Liver (tissue), 9 donors: ENCODE measurements around the gene BDH1. TPM values are rescaled to one million over a fixed set of nuclear protein-coding genes. Genes with fewer than 3 reads are reported as not detected.

Source experiments
- DNase-seq: peaks from one replicate; pipeline ENCODE4 v3.0.0-alpha.2; 2017; ENCODE audit warnings: low spot score
- H3K27ac ChIP-seq, 2 donors: one replicate each; pipeline ENCODE4 v1.7.0; 2013; ENCODE audit warnings: inconsistent platforms in 2 of 2, low read length in 2 of 2, control low read depth in 1 of 2, low read depth in 1 of 2, mild to moderate bottlenecking in 1 of 2
- H3K27me3 ChIP-seq, 4 donors: one replicate each; pipeline versions ENCODE4 v1.6.1 to v1.7.0; 2013; ENCODE audit warnings: low read length in 3 of 4, inconsistent platforms in 1 of 4, mild to moderate bottlenecking in 1 of 4, moderate library complexity in 1 of 4; ENCODE audit not compliant: control insufficient read depth in 4 of 4, insufficient read depth in 4 of 4
- H3K36me3 ChIP-seq, 4 donors: one replicate each; pipeline versions ENCODE4 v1.6.1 to v1.7.0; 2013; ENCODE audit warnings: low read length in 3 of 4, mild to moderate bottlenecking in 3 of 4, low read depth in 1 of 4, moderate library complexity in 1 of 4; ENCODE audit not compliant: control insufficient read depth in 4 of 4, insufficient read depth in 3 of 4
- H3K4me1 ChIP-seq, 4 donors: one replicate each; pipeline versions ENCODE4 v1.6.1 to v1.7.0; 2013; ENCODE audit warnings: low read length in 3 of 4, mild to moderate bottlenecking in 3 of 4, moderate library complexity in 1 of 4; ENCODE audit not compliant: control insufficient read depth in 4 of 4, insufficient read depth in 4 of 4
- H3K4me3 ChIP-seq, 3 donors: one replicate each; pipeline versions ENCODE4 v1.6.1 to v1.7.0; 2013; ENCODE audit warnings: low read length in 3 of 3, control low read depth in 1 of 3, low read depth in 1 of 3, mild to moderate bottlenecking in 1 of 3
- H3K9ac ChIP-seq, 2 donors: one replicate each; pipeline ENCODE4 v1.7.0; 2013; ENCODE audit warnings: low read length in 2 of 2, mild to moderate bottlenecking in 2 of 2, moderate library complexity in 2 of 2, control low read depth in 1 of 2, low read depth in 1 of 2
- H3K9me3 ChIP-seq, 4 donors: one replicate each; pipeline versions ENCODE4 v1.6.1 to v1.7.0; 2013; ENCODE audit warnings: low read length in 3 of 4; ENCODE audit not compliant: control insufficient read depth in 4 of 4
- EGR1 ChIP-seq, 2 donors: IDR thresholded peaks; 2 replicates each; pipeline ENCODE4 v1.6.1; 2016 to 2018; ENCODE audit warnings: antibody characterized with exemption in 2 of 2, low read depth in 2 of 2
- FOXA1 ChIP-seq: IDR thresholded peaks from 2 replicates; pipeline ENCODE4 v1.6.1; 2016; ENCODE audit warnings: antibody characterized with exemption
- FOXA2 ChIP-seq: IDR thresholded peaks from 2 replicates; pipeline ENCODE4 v1.6.1; 2016; ENCODE audit warnings: antibody characterized with exemption
- GABPA ChIP-seq, 2 donors: IDR thresholded peaks in 1 of 2; conservative IDR thresholded peaks in 1 of 2; 2 replicates each; pipeline ENCODE4 v1.6.1; 2016; ENCODE audit warnings: antibody characterized with exemption in 2 of 2, mild to moderate bottlenecking in 1 of 2, moderate library complexity in 1 of 2
- HNF4A ChIP-seq, 2 donors: conservative IDR thresholded peaks; 2 replicates each; pipeline ENCODE4 v1.6.1; 2016; ENCODE audit warnings: antibody characterized with exemption in 2 of 2, mild to moderate bottlenecking in 2 of 2
- HNF4G ChIP-seq: IDR thresholded peaks from 2 replicates; pipeline ENCODE4 v1.6.1; 2016; ENCODE audit warnings: antibody characterized with exemption
- JUND ChIP-seq, 2 donors: IDR thresholded peaks; 2 replicates each; pipeline ENCODE4 v1.6.1; 2016; ENCODE audit warnings: antibody characterized with exemption in 2 of 2
- NR2F2 ChIP-seq: IDR thresholded peaks from 2 replicates; pipeline ENCODE4 v1.6.1; 2016; ENCODE audit warnings: antibody characterized with exemption
- RAD21 ChIP-seq, 2 donors: IDR thresholded peaks; 2 replicates each; pipeline ENCODE4 v1.6.1; 2016; ENCODE audit warnings: antibody characterized with exemption in 2 of 2, mild to moderate bottlenecking in 2 of 2
- RXRA ChIP-seq, 2 donors: IDR thresholded peaks; 2 replicates each; pipeline ENCODE4 v1.6.1; 2017 to 2018; ENCODE audit warnings: antibody characterized with exemption in 2 of 2, mild to moderate bottlenecking in 1 of 2
- SP1 ChIP-seq: IDR thresholded peaks from 2 replicates; pipeline ENCODE4 v1.6.1; 2018; ENCODE audit warnings: antibody characterized with exemption, mild to moderate bottlenecking
- TAF1 ChIP-seq: conservative IDR thresholded peaks from 2 replicates; pipeline ENCODE4 v1.6.1; 2016; ENCODE audit warnings: antibody characterized with exemption, mild to moderate bottlenecking
- YY1 ChIP-seq: IDR thresholded peaks from 2 replicates; pipeline ENCODE4 v1.6.1; 2016; ENCODE audit warnings: antibody characterized with exemption, mild to moderate bottlenecking
- WGBS: extraction: QIAGEN DNeasy Blood & Tissue Kit; methylation state at CpG from one replicate; pipeline ENCODE4 v1.1.7; 2013; 5-methylcytosine and 5-hydroxymethylcytosine counted together
- polyA plus RNA-seq, 2 donors: library from polyadenylated mRNA; stranded (reverse) in 1 of 2; unstranded in 1 of 2; fragments of 200-250 nt in 1 of 2; fragments of >200 nt in 1 of 2; fragmentation: Nextera tagmentation in 1 of 2; extraction: Ambion mirVana in 1 of 2; gene quantifications; one replicate each; pipeline versions ENCODE4 v1.2.1 to v1.2.3, GENCODE V29; 2013 to 2015
- total RNA-seq, 2 donors: library from RNA; depleted of rRNA; stranded (reverse); fragments of >200 nt; gene quantifications; one replicate each; pipeline ENCODE4 v1.2.3, GENCODE V29; 2014
- TF ChIP-seq, protein P1 (sequence below): IDR thresholded peaks from 2 replicates; pipeline ENCODE4 v1.6.1; 2016; ENCODE audit warnings: antibody characterized with exemption
- TF ChIP-seq, protein P2 (sequence below): IDR thresholded peaks from 2 replicates; pipeline ENCODE4 v1.6.1; 2016; ENCODE audit warnings: antibody characterized with exemption, mild to moderate bottlenecking
- TF ChIP-seq, protein P3 (sequence below): IDR thresholded peaks from 2 replicates; pipeline ENCODE4 v1.6.1; 2016; ENCODE audit warnings: antibody characterized with exemption
- TF ChIP-seq, protein P4 (sequence below): IDR thresholded peaks from 2 replicates; pipeline ENCODE4 v1.6.1; 2016; ENCODE audit warnings: antibody characterized with exemption
- TF ChIP-seq, protein P5 (sequence below): fragments of 150-350 bp; IDR thresholded peaks from 2 replicates; pipeline ENCODE4 v1.5.1; 2017; ENCODE audit warnings: improper control_type of control experiment, low read depth, low read length; ENCODE audit not compliant: missing input control
- donor health status: healthy.
- donor health status: healthy.
- donor health status: healthy.
- donor health status: healthy.
- donor health status: healthy.

BDH1 gene
- total and polyA plus RNA-seq, 4 donors = 49.4 to 268 (median 177) TPM

DNA sequence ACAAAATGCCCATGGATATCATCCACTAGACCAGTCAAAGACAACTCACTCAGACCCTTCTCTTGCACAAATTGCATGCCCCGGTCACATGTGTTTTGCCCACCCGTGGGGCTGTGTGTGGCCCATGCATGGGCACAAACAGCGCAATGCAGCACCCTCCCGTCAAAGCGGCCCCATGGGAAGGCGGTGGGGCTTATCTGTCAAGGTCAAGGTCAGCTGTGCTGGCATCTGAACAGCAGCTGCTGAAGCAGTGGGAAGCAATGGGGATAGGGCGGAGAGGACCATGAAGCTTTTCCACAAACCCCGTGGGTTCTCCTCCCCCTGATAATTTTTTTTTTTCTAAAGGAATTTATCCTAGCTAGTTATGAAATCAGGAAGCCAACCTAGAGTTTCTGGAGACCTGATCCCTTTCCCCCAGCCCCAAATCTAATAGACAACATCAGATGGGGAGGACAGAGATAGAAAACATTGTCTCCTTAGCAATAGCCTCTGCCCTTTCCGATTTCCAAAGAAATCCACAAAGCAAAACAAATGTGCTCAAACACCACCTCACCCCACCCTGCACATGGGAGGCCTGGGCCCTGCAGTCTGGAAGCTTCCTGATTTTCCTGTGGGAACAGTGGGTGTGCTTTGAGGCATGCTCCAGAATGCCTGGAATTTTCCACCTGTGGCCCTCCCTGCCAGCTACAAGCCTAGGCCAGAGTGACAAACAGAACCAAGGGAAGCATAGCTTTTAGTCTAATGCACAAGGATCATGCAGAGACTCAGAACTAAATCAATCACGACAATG, 84.4 kb downstream of the BDH1 start:
- H3K27me3 ChIP-seq = no peaks in the 10 kb centered on the region
- TF ChIP-seq SP1 (no peak), YY1 (peak; percentile 7), HNF4G (no peak)
- TF ChIP-seq, protein P1, sequence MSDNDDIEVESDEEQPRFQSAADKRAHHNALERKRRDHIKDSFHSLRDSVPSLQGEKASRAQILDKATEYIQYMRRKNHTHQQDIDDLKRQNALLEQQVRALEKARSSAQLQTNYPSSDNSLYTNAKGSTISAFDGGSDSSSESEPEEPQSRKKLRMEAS = peak; percentile 37
- WGBS = 73% methylated on average over 10 of the region's 10 CpGs
- H3K4me1 ChIP-seq = peaks cover 16 to 56% (median 37%) of the 10 kb centered on the region in 4 donors
- H3K27ac ChIP-seq = no peak overlapping the region
- H3K36me3 ChIP-seq = no peaks in the 10 kb centered on the region
- H3K9me3 ChIP-seq = no peaks in the 10 kb centered on the region
- H3K4me3 ChIP-seq = no peak overlapping the region
- DNase-seq = no peak
- H3K9ac ChIP-seq = no peak overlapping the region

DNA sequence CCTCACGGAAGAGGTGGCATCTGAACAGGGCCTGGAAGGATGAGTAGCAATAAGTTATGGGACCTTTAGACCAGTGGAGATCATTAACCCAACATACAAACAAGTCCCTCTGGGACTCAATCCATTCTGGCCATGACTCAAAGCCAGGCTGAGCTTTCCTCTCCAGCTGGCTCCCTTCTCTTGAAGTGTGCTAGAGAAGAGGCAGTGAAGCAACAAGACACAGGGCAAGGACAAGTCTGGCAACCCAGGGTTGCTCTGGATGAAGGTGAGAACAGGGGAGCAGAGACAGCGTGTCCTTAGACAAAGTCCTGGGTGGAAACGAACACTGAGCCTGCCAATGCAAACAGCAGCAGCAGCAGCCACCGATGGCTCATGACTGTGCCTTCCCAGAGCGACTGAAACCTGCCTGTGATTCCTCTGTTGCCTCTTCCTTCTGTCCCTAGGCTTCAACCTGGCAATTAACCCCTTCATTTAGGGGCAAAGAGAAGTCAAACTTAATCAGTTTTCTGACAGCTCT, 86.8 kb downstream of the BDH1 start:
- Histone ChIP-seq H3K9me3 (no peaks in the 10 kb centered on the region), H3K27me3 (no peaks in the 10 kb centered on the region), H3K4me3 (no peak overlapping the region), H3K27ac (peak overlapping the region in 1 of 2 donors; percentile 3), H3K4me1 (peaks cover 16 to 64% (median 44%) of the 10 kb centered on the region in 4 donors), H3K9ac (no peak overlapping the region), H3K36me3 (no peaks in the 10 kb centered on the region)
- TF ChIP-seq HNF4A (conservative IDR thresholded peaks at IDR 0.05) (peak; percentile 93 to 97), GABPA (IDR thresholded peaks at IDR 0.05 in 1 of 2, conservative IDR thresholded peaks at IDR 0.05 in 1 of 2) (peak in 1 of 2 donors; percentile 52), SP1 (peak; percentile 97), RXRA (IDR thresholded peaks at IDR 0.05) (peak; percentile 93 to 97), HNF4G (peak; percentile 86), JUND (IDR thresholded peaks at IDR 0.05) (peak; percentile 93 to 94), TAF1 (no peak), NR2F2 (peak; percentile 82), FOXA2 (peak; percentile 56), YY1 (peak; percentile 58), RAD21 (IDR thresholded peaks at IDR 0.05) (peak; percentile 26 to 54), EGR1 (IDR thresholded peaks at IDR 0.05; ENCODE audit: low read depth in 2 of 2) (peak in 1 of 2 donors; percentile 66), FOXA1 (peak; percentile 47)
- TF ChIP-seq, protein P2, sequence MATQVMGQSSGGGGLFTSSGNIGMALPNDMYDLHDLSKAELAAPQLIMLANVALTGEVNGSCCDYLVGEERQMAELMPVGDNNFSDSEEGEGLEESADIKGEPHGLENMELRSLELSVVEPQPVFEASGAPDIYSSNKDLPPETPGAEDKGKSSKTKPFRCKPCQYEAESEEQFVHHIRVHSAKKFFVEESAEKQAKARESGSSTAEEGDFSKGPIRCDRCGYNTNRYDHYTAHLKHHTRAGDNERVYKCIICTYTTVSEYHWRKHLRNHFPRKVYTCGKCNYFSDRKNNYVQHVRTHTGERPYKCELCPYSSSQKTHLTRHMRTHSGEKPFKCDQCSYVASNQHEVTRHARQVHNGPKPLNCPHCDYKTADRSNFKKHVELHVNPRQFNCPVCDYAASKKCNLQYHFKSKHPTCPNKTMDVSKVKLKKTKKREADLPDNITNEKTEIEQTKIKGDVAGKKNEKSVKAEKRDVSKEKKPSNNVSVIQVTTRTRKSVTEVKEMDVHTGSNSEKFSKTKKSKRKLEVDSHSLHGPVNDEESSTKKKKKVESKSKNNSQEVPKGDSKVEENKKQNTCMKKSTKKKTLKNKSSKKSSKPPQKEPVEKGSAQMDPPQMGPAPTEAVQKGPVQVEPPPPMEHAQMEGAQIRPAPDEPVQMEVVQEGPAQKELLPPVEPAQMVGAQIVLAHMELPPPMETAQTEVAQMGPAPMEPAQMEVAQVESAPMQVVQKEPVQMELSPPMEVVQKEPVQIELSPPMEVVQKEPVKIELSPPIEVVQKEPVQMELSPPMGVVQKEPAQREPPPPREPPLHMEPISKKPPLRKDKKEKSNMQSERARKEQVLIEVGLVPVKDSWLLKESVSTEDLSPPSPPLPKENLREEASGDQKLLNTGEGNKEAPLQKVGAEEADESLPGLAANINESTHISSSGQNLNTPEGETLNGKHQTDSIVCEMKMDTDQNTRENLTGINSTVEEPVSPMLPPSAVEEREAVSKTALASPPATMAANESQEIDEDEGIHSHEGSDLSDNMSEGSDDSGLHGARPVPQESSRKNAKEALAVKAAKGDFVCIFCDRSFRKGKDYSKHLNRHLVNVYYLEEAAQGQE = peak; percentile 80
- TF ChIP-seq, protein P3, sequence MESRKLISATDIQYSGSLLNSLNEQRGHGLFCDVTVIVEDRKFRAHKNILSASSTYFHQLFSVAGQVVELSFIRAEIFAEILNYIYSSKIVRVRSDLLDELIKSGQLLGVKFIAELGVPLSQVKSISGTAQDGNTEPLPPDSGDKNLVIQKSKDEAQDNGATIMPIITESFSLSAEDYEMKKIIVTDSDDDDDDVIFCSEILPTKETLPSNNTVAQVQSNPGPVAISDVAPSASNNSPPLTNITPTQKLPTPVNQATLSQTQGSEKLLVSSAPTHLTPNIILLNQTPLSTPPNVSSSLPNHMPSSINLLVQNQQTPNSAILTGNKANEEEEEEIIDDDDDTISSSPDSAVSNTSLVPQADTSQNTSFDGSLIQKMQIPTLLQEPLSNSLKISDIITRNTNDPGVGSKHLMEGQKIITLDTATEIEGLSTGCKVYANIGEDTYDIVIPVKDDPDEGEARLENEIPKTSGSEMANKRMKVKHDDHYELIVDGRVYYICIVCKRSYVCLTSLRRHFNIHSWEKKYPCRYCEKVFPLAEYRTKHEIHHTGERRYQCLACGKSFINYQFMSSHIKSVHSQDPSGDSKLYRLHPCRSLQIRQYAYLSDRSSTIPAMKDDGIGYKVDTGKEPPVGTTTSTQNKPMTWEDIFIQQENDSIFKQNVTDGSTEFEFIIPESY = peak; percentile 71
- TF ChIP-seq, protein P4, sequence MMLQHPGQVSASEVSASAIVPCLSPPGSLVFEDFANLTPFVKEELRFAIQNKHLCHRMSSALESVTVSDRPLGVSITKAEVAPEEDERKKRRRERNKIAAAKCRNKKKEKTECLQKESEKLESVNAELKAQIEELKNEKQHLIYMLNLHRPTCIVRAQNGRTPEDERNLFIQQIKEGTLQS = peak; percentile 73
- TF ChIP-seq, protein P1 = peak; percentile 94
- TF ChIP-seq, protein P5, sequence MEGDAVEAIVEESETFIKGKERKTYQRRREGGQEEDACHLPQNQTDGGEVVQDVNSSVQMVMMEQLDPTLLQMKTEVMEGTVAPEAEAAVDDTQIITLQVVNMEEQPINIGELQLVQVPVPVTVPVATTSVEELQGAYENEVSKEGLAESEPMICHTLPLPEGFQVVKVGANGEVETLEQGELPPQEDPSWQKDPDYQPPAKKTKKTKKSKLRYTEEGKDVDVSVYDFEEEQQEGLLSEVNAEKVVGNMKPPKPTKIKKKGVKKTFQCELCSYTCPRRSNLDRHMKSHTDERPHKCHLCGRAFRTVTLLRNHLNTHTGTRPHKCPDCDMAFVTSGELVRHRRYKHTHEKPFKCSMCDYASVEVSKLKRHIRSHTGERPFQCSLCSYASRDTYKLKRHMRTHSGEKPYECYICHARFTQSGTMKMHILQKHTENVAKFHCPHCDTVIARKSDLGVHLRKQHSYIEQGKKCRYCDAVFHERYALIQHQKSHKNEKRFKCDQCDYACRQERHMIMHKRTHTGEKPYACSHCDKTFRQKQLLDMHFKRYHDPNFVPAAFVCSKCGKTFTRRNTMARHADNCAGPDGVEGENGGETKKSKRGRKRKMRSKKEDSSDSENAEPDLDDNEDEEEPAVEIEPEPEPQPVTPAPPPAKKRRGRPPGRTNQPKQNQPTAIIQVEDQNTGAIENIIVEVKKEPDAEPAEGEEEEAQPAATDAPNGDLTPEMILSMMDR = no peak
- no peak for DNase-seq
- WGBS = 26% methylated on average over 5 of the region's 5 CpGs
